Astrocyte (in vitro differentiated cells and primary cell): ENCODE data around the gene POU6F2.

Source experiments
- EZH2 ChIP-seq: IDR thresholded peaks from 2 replicates; pipeline ENCODE4 v1.6.1; 2012; ENCODE audit warnings: mild to moderate bottlenecking, low read length, inconsistent platforms; ENCODE audit not compliant: insufficient read depth
- TF ChIP-seq, protein P1 (sequence below): IDR thresholded peaks from 2 replicates; pipeline ENCODE4 v1.5.1; 2011; ENCODE audit warnings: low read depth, mild to moderate bottlenecking, inconsistent platforms, low read length, moderate library complexity; ENCODE audit not compliant: insufficient read depth

DNA sequence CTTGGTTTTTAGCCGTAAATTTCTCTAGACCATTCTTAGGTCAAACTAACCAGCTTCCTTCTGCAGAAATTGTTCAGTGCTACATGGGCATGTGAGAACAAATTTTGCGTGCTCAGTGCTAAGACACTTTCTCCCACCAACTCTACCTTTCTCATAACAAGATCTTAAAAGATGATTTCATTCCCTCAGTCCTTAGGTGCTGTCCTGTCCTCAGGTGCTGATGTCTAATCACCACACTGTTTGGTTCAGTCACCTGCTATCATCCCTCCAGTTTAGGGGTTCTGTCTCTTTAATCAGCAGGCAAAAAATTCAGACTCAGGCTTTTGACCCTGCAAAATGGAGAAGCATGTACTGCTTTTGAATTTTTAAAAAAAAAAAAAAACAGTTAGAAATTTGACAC, 361.0 kb downstream of the POU6F2 start:
- TF ChIP-seq, protein P1, sequence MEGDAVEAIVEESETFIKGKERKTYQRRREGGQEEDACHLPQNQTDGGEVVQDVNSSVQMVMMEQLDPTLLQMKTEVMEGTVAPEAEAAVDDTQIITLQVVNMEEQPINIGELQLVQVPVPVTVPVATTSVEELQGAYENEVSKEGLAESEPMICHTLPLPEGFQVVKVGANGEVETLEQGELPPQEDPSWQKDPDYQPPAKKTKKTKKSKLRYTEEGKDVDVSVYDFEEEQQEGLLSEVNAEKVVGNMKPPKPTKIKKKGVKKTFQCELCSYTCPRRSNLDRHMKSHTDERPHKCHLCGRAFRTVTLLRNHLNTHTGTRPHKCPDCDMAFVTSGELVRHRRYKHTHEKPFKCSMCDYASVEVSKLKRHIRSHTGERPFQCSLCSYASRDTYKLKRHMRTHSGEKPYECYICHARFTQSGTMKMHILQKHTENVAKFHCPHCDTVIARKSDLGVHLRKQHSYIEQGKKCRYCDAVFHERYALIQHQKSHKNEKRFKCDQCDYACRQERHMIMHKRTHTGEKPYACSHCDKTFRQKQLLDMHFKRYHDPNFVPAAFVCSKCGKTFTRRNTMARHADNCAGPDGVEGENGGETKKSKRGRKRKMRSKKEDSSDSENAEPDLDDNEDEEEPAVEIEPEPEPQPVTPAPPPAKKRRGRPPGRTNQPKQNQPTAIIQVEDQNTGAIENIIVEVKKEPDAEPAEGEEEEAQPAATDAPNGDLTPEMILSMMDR, result no peak
- TF ChIP-seq EZH2, result no peak
